HEK293 (cell line): ENCODE data around the gene MAP3K4.
A peak's percentile ranks its signal among the peaks of the same experiment; 100 is the strongest.

Experiments used
- CTCF ChIA-PET: fragments of 350-600 bp; formaldehyde crosslinking; extraction: SDS; loops from one replicate; lab custom pipeline; 2021; ENCODE audit warnings: antibody characterized with exemption; lab: Yijun Ruan, JAX
- POLR2A ChIA-PET: fragments of 300-600 bp; formaldehyde crosslinking; extraction: SDS; loops from one replicate; lab custom pipeline; 2020; ENCODE audit warnings: antibody characterized with exemption, inconsistent platforms; lab: Yijun Ruan, JAX
- H3K27ac ChIP-seq: fragments of 200-500 bp; sonication (Bioruptor generic); 2 replicates; pipeline ENCODE4 v1.5.1; 2014; ENCODE audit warnings: low read depth, low read length, control low read depth, inconsistent platforms; ENCODE audit errors: extremely low read depth
- H3K36me3 ChIP-seq, 2 experiments: fragments of 200-500 bp in 1 of 2; sonication (Bioruptor generic) in 1 of 2; 1 replicate in 1 of 2; 2 replicates in 1 of 2; pipeline ENCODE4 v1.5.1; 2014 to 2017; ENCODE audit warnings: inconsistent platforms in 2 of 2, low read length in 2 of 2; ENCODE audit not compliant: control insufficient read depth in 2 of 2, insufficient read depth in 1 of 2
- H3K4me1 ChIP-seq: fragments of 200-500 bp; sonication (Bioruptor generic); 2 replicates; pipeline ENCODE4 v1.5.1; 2014; ENCODE audit warnings: mild to moderate bottlenecking, low read length, inconsistent platforms; ENCODE audit not compliant: control insufficient read depth, insufficient read depth
- H3K4me3 ChIP-seq: 2 replicates; pipeline ENCODE4 v1.5.1; 2011; ENCODE audit warnings: low read depth, mild to moderate bottlenecking, control low read depth, low read length, moderate library complexity
- H3K9me3 ChIP-seq: fragments of 200-500 bp; sonication (Bioruptor generic); 2 replicates; pipeline ENCODE4 v1.5.1; 2014; ENCODE audit warnings: low read depth, low read length, inconsistent platforms; ENCODE audit not compliant: control insufficient read depth, insufficient read depth
- GLIS2 ChIP-seq: fragments of 450-650 bp; formaldehyde crosslinking; IDR thresholded peaks from 2 replicates; pipeline ENCODE4 v1.5.1; 2016; ENCODE audit warnings: missing biosample characterization, missing genetic modification characterization
- HOXC10 ChIP-seq: sonication (generic); formaldehyde crosslinking; IDR thresholded peaks from 2 replicates; pipeline ENCODE4 v1.8.1; 2023; ENCODE audit warnings: mild to moderate bottlenecking, missing genetic modification reagents
- KLF1 ChIP-seq: fragments of 450-650 bp; formaldehyde crosslinking; IDR thresholded peaks from 2 replicates; pipeline ENCODE4 v1.5.1; 2016; ENCODE audit warnings: missing biosample characterization, missing genetic modification characterization
- SCRT2 ChIP-seq: fragments of 450-650 bp; formaldehyde crosslinking; IDR thresholded peaks from 2 replicates; pipeline ENCODE4 v1.5.1; 2016; ENCODE audit warnings: missing biosample characterization, missing genetic modification characterization
- ZIC2 ChIP-seq: fragments of 450-650 bp; formaldehyde crosslinking; IDR thresholded peaks from 2 replicates; pipeline ENCODE4 v1.5.1; 2016; ENCODE audit warnings: missing biosample characterization, missing genetic modification characterization
- ZNF133 ChIP-seq: fragments of 450-650 bp; formaldehyde crosslinking; IDR thresholded peaks from 2 replicates; pipeline ENCODE4 v1.5.1; 2016; ENCODE audit warnings: missing biosample characterization, missing genetic modification characterization
- ZNF548 ChIP-seq: fragments of 450-650 bp; formaldehyde crosslinking; IDR thresholded peaks from 2 replicates; pipeline ENCODE4 v1.5.1; 2016; ENCODE audit warnings: missing biosample characterization, missing genetic modification characterization
- ZNF623 ChIP-seq: fragments of 450-650 bp; formaldehyde crosslinking; IDR thresholded peaks from 2 replicates; pipeline ENCODE4 v1.5.1; 2016; ENCODE audit warnings: missing biosample characterization, missing genetic modification characterization
- ZNF654 ChIP-seq: fragments of 450-650 bp; formaldehyde crosslinking; IDR thresholded peaks from 2 replicates; pipeline ENCODE4 v1.5.1; 2016; ENCODE audit warnings: low read depth, missing biosample characterization, missing genetic modification characterization
- ZNF664 ChIP-seq: fragments of 450-650 bp; formaldehyde crosslinking; IDR thresholded peaks from 2 replicates; pipeline ENCODE4 v1.5.1; 2016; ENCODE audit warnings: missing biosample characterization, missing genetic modification characterization
- ZNF747 ChIP-seq: fragments of 450-650 bp; formaldehyde crosslinking; IDR thresholded peaks from 2 replicates; pipeline ENCODE4 v1.5.1; 2016; ENCODE audit warnings: missing biosample characterization, missing genetic modification characterization
- ZNF776 ChIP-seq: fragments of 450-650 bp; formaldehyde crosslinking; IDR thresholded peaks from 2 replicates; pipeline ENCODE4 v1.5.0; 2017; ENCODE audit warnings: missing biosample characterization, missing genetic modification characterization, borderline replicate concordance

The MAP3K4 gene

GRCh38 chr6:160955508-160956295 lies 35.9 kb upstream of the MAP3K4 start:
- POLR2A ChIA-PET: no interaction called here
- Histone ChIP-seq H3K36me3 (no peaks in the 10 kb centered on the region), H3K4me1 (no peaks in the 10 kb centered on the region), H3K27ac (no peak overlapping the region), H3K4me3 (no peak overlapping the region), H3K9me3 (no peaks in the 10 kb centered on the region)
- TF ChIP-seq ZNF623 (peak; percentile 20; the same call in 1 of the 2 replicates), HOXC10 (CRISPR knock-in tag) (no peak)
- CTCF ChIA-PET: interaction anchor here (0.5 to 1.2 kb wide), 2 partner anchors 108 to 419 kb away, joined by 3 to 4 read pairs; no protein-coding TSS in a partner anchor

GRCh38 chr6:160956300-160957035 lies 35.1 kb upstream of the MAP3K4 start:
- Histone ChIP-seq H3K4me3 (no peak overlapping the region), H3K9me3 (no peaks in the 10 kb centered on the region), H3K36me3 (no peaks in the 10 kb centered on the region), H3K27ac (no peak overlapping the region), H3K4me1 (no peaks in the 10 kb centered on the region)
- POLR2A ChIA-PET: no interaction called here
- no peak for TF ChIP-seq ZNF747 (tag by site-specific recombination)
- TF ChIP-seq SCRT2: peak; percentile 67
- CTCF ChIA-PET: interaction anchor here (1.1 to 1.3 kb wide), 2 partner anchors 24 to 25 kb away, joined by 3 to 6 read pairs; no protein-coding TSS in a partner anchor

- H3K36me3 ChIP-seq: no peaks in the 10 kb centered on the region
- ChIA-PET POLR2A (no interaction called here), CTCF (interaction anchor here (0.6 to 1.3 kb wide), 2 partner anchors 11 to 197 kb away, joined by 4 to 5 read pairs; no protein-coding TSS in a partner anchor)
- H3K9me3 ChIP-seq: no peaks in the 10 kb centered on the region
- H3K4me3 ChIP-seq: no peak overlapping the region
- H3K27ac ChIP-seq: no peak overlapping the region
- TF ChIP-seq ZNF664 (tag by site-specific recombination) (no peak), ZNF654 (tag by site-specific recombination) (no peak), GLIS2 (tag by site-specific recombination) (no peak), ZNF548 (no peak), ZIC2 (tag by site-specific recombination) (no peak), ZNF776 (tag by site-specific recombination) (no peak)
- H3K4me1 ChIP-seq: no peaks in the 10 kb centered on the region
Observed at GRCh38 chr6:160959726-160960435, 31.7 kb upstream of the MAP3K4 start.

GRCh38 chr6:160960839-160961238 lies 30.7 kb upstream of the MAP3K4 start:
- Histone ChIP-seq H3K36me3 (no peaks in the 10 kb centered on the region), H3K9me3 (no peaks in the 10 kb centered on the region), H3K4me1 (no peaks in the 10 kb centered on the region), H3K27ac (no peak overlapping the region), H3K4me3 (no peak overlapping the region)
- ChIA-PET CTCF (interaction anchor here (1.3 kb wide), 1 partner anchor 10 kb away, joined by 4 read pairs; no protein-coding TSS in a partner anchor), POLR2A (no interaction called here)
- TF ChIP-seq ZNF133 (tag by site-specific recombination): peak; percentile 69
- no peak for TF ChIP-seq KLF1 (tag by site-specific recombination)
